Naive thymus-derived CD8-positive, alpha-beta T cell (primary cell): Measurements from ENCODE around the gene NDST1. TPM values are rescaled to one million over a fixed set of nuclear protein-coding genes. Genes with fewer than 3 reads are reported as not detected.

Source experiments
- ATAC-seq, 2 donors: fragments of 150-1000 bp; cut with Tn5 transposase in 1 of 2; sonication (Bioruptor Pico), chemical (Tn5 transposase) in 1 of 2; 1 replicate in 1 of 2; 2 replicates in 1 of 2; pipeline ENCODE4 v1.10.0; 2021; ENCODE audit warnings: mild to moderate bottlenecking in 2 of 2, moderate library complexity in 2 of 2
- POLR2A ChIA-PET: fragments of 350-600 bp; sonication (Branson Sonifier 250); formaldehyde crosslinking; loops from one replicate; lab custom pipeline; 2021; ENCODE audit warnings: antibody characterized with exemption; lab: Charles Lee
- DNase-seq, 10 donors: peaks; one replicate each; pipeline versions ENCODE4 v3.0.0 to v3.0.0-alpha.2; 2020 to 2022
- H3K27ac Mint-ChIP-seq, 10 donors: one replicate each; pipeline ENCODE4 v1.8.0; 2020 to 2022; ENCODE audit warnings: mild to moderate bottlenecking in 10 of 10, mixed read lengths in 10 of 10, moderate library complexity in 4 of 10, inconsistent platforms in 1 of 10
- H3K27me3 Mint-ChIP-seq, 5 donors: one replicate each; pipeline ENCODE4 v1.8.0; 2021 to 2022; ENCODE audit warnings: mixed read lengths in 5 of 5
- H3K36me3 Mint-ChIP-seq, 3 donors: one replicate each; pipeline ENCODE4 v1.8.0; 2020 to 2022; ENCODE audit warnings: mixed read lengths in 3 of 3, mild to moderate bottlenecking in 2 of 3, inconsistent platforms in 1 of 3
- H3K4me1 Mint-ChIP-seq, 4 donors: one replicate each; pipeline ENCODE4 v1.8.0; 2021 to 2022; ENCODE audit warnings: mixed read lengths in 4 of 4
- H3K4me3 Mint-ChIP-seq, 10 donors: one replicate each; pipeline ENCODE4 v1.8.0; 2020 to 2022; ENCODE audit warnings: mild to moderate bottlenecking in 10 of 10, mixed read lengths in 10 of 10, moderate library complexity in 6 of 10, inconsistent platforms in 1 of 10
- H3K9me3 Mint-ChIP-seq, 9 donors: one replicate each; pipeline ENCODE4 v1.8.0; 2020 to 2022; ENCODE audit warnings: mixed read lengths in 9 of 9, mild to moderate bottlenecking in 3 of 9, inconsistent platforms in 1 of 9, moderate library complexity in 1 of 9
- polyA plus RNA-seq, 3 donors: library from polyadenylated mRNA; unstranded; fragments of 300-500 nt; fragmentation: Illumina TruSeq; gene quantifications; one replicate each; pipeline ENCODE4 v1.2.3, GENCODE V29; 2021
- total RNA-seq, 8 experiments: library from RNA in 2 of 8; stranded (reverse) in 2 of 8; gene quantifications; one replicate each; pipeline ENCODE4 v1.2.3 and lab custom pipeline; 2021 to 2026

NDST1 gene
- total and polyA plus RNA-seq, 5 experiments from 2014 or later: 0.54 to 0.81 (median 0.55) TPM; not detected in 2

- Mint-ChIP-seq H3K27me3 (no peaks in the 10 kb centered on the region), H3K9me3 (peaks cover 0 to 7% (median 3%) of the 10 kb centered on the region in 9 donors), H3K4me1 (no peaks in the 10 kb centered on the region), H3K36me3 (peaks cover 0 to 4% (median 3%) of the 10 kb centered on the region in 3 donors), H3K27ac (peak overlapping the region in 1 of 10 donors; percentile 69), H3K4me3 (no peak overlapping the region)
- POLR2A ChIA-PET: no interaction called here
- ATAC-seq (no peak), DNase-seq (no peak)
These were observed 25.1 kb downstream of the NDST1 start for GRCh38 chr5:150532996-150533395.

- no peak overlapping the region for H3K4me3 Mint-ChIP-seq
- no peaks in the 10 kb centered on the region for H3K27me3 Mint-ChIP-seq
- POLR2A ChIA-PET: no interaction called here
- H3K4me1 Mint-ChIP-seq: no peaks in the 10 kb centered on the region
- H3K36me3 Mint-ChIP-seq: peaks cover 0 to 4% (median 3%) of the 10 kb centered on the region in 3 donors
- no peak for ATAC-seq
- no peak overlapping the region for H3K27ac Mint-ChIP-seq
- no peak for DNase-seq
- H3K9me3 Mint-ChIP-seq: peaks cover 0 to 8% (median 3%) of the 10 kb centered on the region in 9 donors
These were observed 26.9 kb downstream of the NDST1 start for GRCh38 chr5:150534811-150535210.

GRCh38 chr5:150535611-150536010 lies 27.7 kb downstream of the NDST1 start:
- no peaks in the 10 kb centered on the region for H3K27me3 Mint-ChIP-seq
- DNase-seq (no peak), ATAC-seq (no peak)
- POLR2A ChIA-PET: no interaction called here
- peaks cover 0 to 4% (median 3%) of the 10 kb centered on the region in 3 donors for H3K36me3 Mint-ChIP-seq
- H3K4me1 Mint-ChIP-seq: no peaks in the 10 kb centered on the region
- H3K4me3 Mint-ChIP-seq: no peak overlapping the region
- H3K9me3 Mint-ChIP-seq: peaks cover 0 to 8% (median 3%) of the 10 kb centered on the region in 9 donors
- no peak overlapping the region for H3K27ac Mint-ChIP-seq

- peak overlapping the region in 1 of 10 donors; percentile 54 for H3K4me3 Mint-ChIP-seq
- H3K27ac Mint-ChIP-seq: peak overlapping the region in 1 of 10 donors; percentile 76
- ATAC-seq (no peak), DNase-seq (no peak)
- no peaks in the 10 kb centered on the region for H3K27me3 Mint-ChIP-seq
- H3K36me3 Mint-ChIP-seq: peaks cover 0 to 4% (median 3%) of the 10 kb centered on the region in 3 donors
- H3K4me1 Mint-ChIP-seq: no peaks in the 10 kb centered on the region
- POLR2A ChIA-PET: no interaction called here
- H3K9me3 Mint-ChIP-seq: peaks cover 0 to 8% (median 3%) of the 10 kb centered on the region in 9 donors
These were observed 30.3 kb downstream of the NDST1 start for GRCh38 chr5:150538007-150538917.

- no peaks in the 10 kb centered on the region for H3K27me3 Mint-ChIP-seq
- POLR2A ChIA-PET: interaction anchor here (1.2 kb wide), 1 partner anchor 162 kb away, joined by 3 read pairs; the partner anchor contains the start of gene RBM22
- H3K27ac Mint-ChIP-seq: no peak overlapping the region
- peaks cover 0 to 4% (median 3%) of the 10 kb centered on the region in 3 donors for H3K36me3 Mint-ChIP-seq
- no peak overlapping the region for H3K4me3 Mint-ChIP-seq
- ATAC-seq (no peak), DNase-seq (no peak)
- H3K9me3 Mint-ChIP-seq: peaks cover 0 to 8% (median 3%) of the 10 kb centered on the region in 9 donors
- H3K4me1 Mint-ChIP-seq: no peaks in the 10 kb centered on the region
These were observed 31.3 kb downstream of the NDST1 start for GRCh38 chr5:150539206-150539605.

- POLR2A ChIA-PET: interaction anchor here (1.2 kb wide), 1 partner anchor 161 kb away, joined by 3 read pairs; the partner anchor contains the start of gene RBM22
- H3K36me3 Mint-ChIP-seq: peaks cover 0 to 4% (median 3%) of the 10 kb centered on the region in 3 donors
- ATAC-seq (no peak), DNase-seq (no peak)
- no peaks in the 10 kb centered on the region for H3K27me3 Mint-ChIP-seq
- H3K4me3 Mint-ChIP-seq: no peak overlapping the region
- H3K9me3 Mint-ChIP-seq: peaks cover 0 to 8% (median 3%) of the 10 kb centered on the region in 9 donors
- no peaks in the 10 kb centered on the region for H3K4me1 Mint-ChIP-seq
- H3K27ac Mint-ChIP-seq: no peak overlapping the region
These were observed 32.1 kb downstream of the NDST1 start for GRCh38 chr5:150540042-150540441.

- H3K9me3 Mint-ChIP-seq: peaks cover 0 to 8% (median 3%) of the 10 kb centered on the region in 9 donors
- H3K4me3 Mint-ChIP-seq: no peak overlapping the region
- no peak for ATAC-seq
These were observed 32.9 kb downstream of the NDST1 start for GRCh38 chr5:150540615-150541396.

GRCh38 chr5:150541397-150541675 lies 33.4 kb downstream of the NDST1 start:
- H3K4me1 Mint-ChIP-seq: no peaks in the 10 kb centered on the region
- DNase-seq: no peak
- H3K27ac Mint-ChIP-seq: no peak overlapping the region
- POLR2A ChIA-PET: no interaction called here
- peaks cover 0 to 8% (median 3%) of the 10 kb centered on the region in 9 donors for H3K9me3 Mint-ChIP-seq
- no peaks in the 10 kb centered on the region for H3K27me3 Mint-ChIP-seq
- H3K36me3 Mint-ChIP-seq: peaks cover 0 to 4% (median 3%) of the 10 kb centered on the region in 3 donors
- ATAC-seq: no peak
- H3K4me3 Mint-ChIP-seq: no peak overlapping the region

More at GRCh38 chr5:150540615-150541396, 32.9 kb downstream of the NDST1 start:
- DNase-seq: no peak
- H3K4me1 Mint-ChIP-seq: no peaks in the 10 kb centered on the region
- no peak overlapping the region for H3K27ac Mint-ChIP-seq
- H3K36me3 Mint-ChIP-seq: peaks cover 0 to 4% (median 3%) of the 10 kb centered on the region in 3 donors
- no peaks in the 10 kb centered on the region for H3K27me3 Mint-ChIP-seq
- POLR2A ChIA-PET: no interaction called here

- Mint-ChIP-seq H3K4me3 (no peak overlapping the region), H3K4me1 (no peaks in the 10 kb centered on the region), H3K9me3 (peaks cover 0 to 8% (median 3%) of the 10 kb centered on the region in 9 donors), H3K36me3 (peaks cover 0 to 4% (median 3%) of the 10 kb centered on the region in 3 donors), H3K27me3 (no peaks in the 10 kb centered on the region), H3K27ac (no peak overlapping the region)
- POLR2A ChIA-PET: no interaction called here
- DNase-seq (no peak), ATAC-seq (no peak)
These were observed 34.0 kb downstream of the NDST1 start for GRCh38 chr5:150541895-150542294.

GRCh38 chr5:150542933-150543445 lies 35.1 kb downstream of the NDST1 start:
- Mint-ChIP-seq H3K27me3 (no peaks in the 10 kb centered on the region), H3K36me3 (no peaks in the 10 kb centered on the region), H3K9me3 (peaks cover 0 to 3% (median 0%) of the 10 kb centered on the region in 9 donors), H3K27ac (no peak overlapping the region), H3K4me3 (no peak overlapping the region), H3K4me1 (no peaks in the 10 kb centered on the region)
- POLR2A ChIA-PET: no interaction called here
- no peak for ATAC-seq
- DNase-seq: no peak

GRCh38 chr5:150544611-150545219 lies 36.8 kb downstream of the NDST1 start:
- Mint-ChIP-seq H3K9me3 (no peaks in the 10 kb centered on the region), H3K4me3 (no peak overlapping the region), H3K36me3 (no peaks in the 10 kb centered on the region), H3K27me3 (peaks cover 0 to 2% (median 0%) of the 10 kb centered on the region in 5 donors), H3K27ac (no peak overlapping the region), H3K4me1 (no peaks in the 10 kb centered on the region)
- ATAC-seq (peak; percentile 75 to 84), DNase-seq (peak; percentile 20 to 78 (median 41))
- POLR2A ChIA-PET: no interaction called here

GRCh38 chr5:150545246-150545645 lies 37.3 kb downstream of the NDST1 start:
- no peaks in the 10 kb centered on the region for H3K4me1 Mint-ChIP-seq
- H3K36me3 Mint-ChIP-seq: no peaks in the 10 kb centered on the region
- no peak overlapping the region for H3K27ac Mint-ChIP-seq
- ATAC-seq: no peak
- peaks cover 0 to 2% (median 0%) of the 10 kb centered on the region in 5 donors for H3K27me3 Mint-ChIP-seq
- no peak overlapping the region for H3K4me3 Mint-ChIP-seq
- POLR2A ChIA-PET: no interaction called here
- no peak for DNase-seq
- no peaks in the 10 kb centered on the region for H3K9me3 Mint-ChIP-seq
